CD14-positive monocyte (primary cell): Measurements from ENCODE around the gene TSHZ2. TPM values are rescaled to one million over a fixed set of nuclear protein-coding genes. Genes with fewer than 3 reads are reported as not detected.

ENCODE experiments used
- DNase-seq, 3 donors: peaks; one replicate each; pipeline ENCODE4 v3.0.0-alpha.2; 2011 to 2022
- H2AFZ ChIP-seq: 2 replicates; pipeline ENCODE4 v1.6.0; 2012; ENCODE audit warnings: mild to moderate bottlenecking, low read depth, low read length, inconsistent platforms; ENCODE audit not compliant: insufficient read depth, poor library complexity, severe bottlenecking
- H3K27ac ChIP-seq, 2 donors: 1 replicate in 1 of 2; 2 replicates in 1 of 2; pipeline ENCODE4 v1.5.1; 2012 to 2013; ENCODE audit warnings: low read length in 2 of 2, control low read depth in 1 of 2, inconsistent platforms in 1 of 2, low read depth in 1 of 2, mild to moderate bottlenecking in 1 of 2
- H3K27me3 ChIP-seq, 2 donors: one replicate each; pipeline versions ENCODE4 v1.6.0 to v1.6.1; 2011 to 2013; ENCODE audit warnings: low read length in 2 of 2; ENCODE audit not compliant: control insufficient read depth in 2 of 2, insufficient read depth in 2 of 2
- H3K36me3 ChIP-seq, 2 donors: replicated peaks in 1 of 2; 1 replicate in 1 of 2; 2 replicates in 1 of 2; pipeline versions ENCODE4 v1.5.1 to v1.6.1; 2012 to 2013; ENCODE audit warnings: low read length in 2 of 2, control low read depth in 1 of 2, inconsistent platforms in 1 of 2, mild to moderate bottlenecking in 1 of 2; ENCODE audit not compliant: insufficient read depth in 2 of 2, control insufficient read depth in 1 of 2
- H3K4me1 ChIP-seq, 2 donors: 1 replicate in 1 of 2; 2 replicates in 1 of 2; pipeline versions ENCODE4 v1.5.1 to v1.6.1; 2012 to 2013; ENCODE audit warnings: low read length in 2 of 2, control low read depth in 1 of 2, inconsistent platforms in 1 of 2, mild to moderate bottlenecking in 1 of 2, moderate library complexity in 1 of 2; ENCODE audit not compliant: insufficient read depth in 2 of 2, control insufficient read depth in 1 of 2
- H3K4me2 ChIP-seq: replicated peaks from 2 replicates; pipeline ENCODE3; 2012; ENCODE audit warnings: low read length, moderate library complexity, mild to moderate bottlenecking; ENCODE audit not compliant: poor library complexity, severe bottlenecking; ENCODE audit errors: extremely low read depth
- H3K4me3 ChIP-seq, 3 experiments: fragments of 200-600 bp in 1 of 3; sonication (generic) in 1 of 3; replicated peaks in 1 of 3; 1 replicate in 2 of 3; 2 replicates in 1 of 3; pipeline ENCODE4 v1.5.1; 2011 to 2013; ENCODE audit warnings: low read length in 3 of 3, mild to moderate bottlenecking in 3 of 3, control low read depth in 2 of 3, low read depth in 2 of 3, inconsistent platforms in 1 of 3, moderate library complexity in 1 of 3
- H3K79me2 ChIP-seq: 2 replicates; pipeline ENCODE4 v1.6.0; 2012; ENCODE audit warnings: mild to moderate bottlenecking, control low read depth, inconsistent platforms, low read length, moderate library complexity; ENCODE audit not compliant: insufficient read depth
- H3K9ac ChIP-seq: 2 replicates; pipeline ENCODE4 v1.6.0; 2017; ENCODE audit warnings: low read length, mild to moderate bottlenecking; ENCODE audit not compliant: insufficient read depth, poor library complexity, severe bottlenecking
- H3K9me3 ChIP-seq, 2 donors: replicated peaks in 1 of 2; 1 replicate in 1 of 2; 2 replicates in 1 of 2; pipeline versions ENCODE4 v1.5.1 to v1.6.1; 2012 to 2013; ENCODE audit warnings: low read length in 2 of 2, control low read depth in 1 of 2; ENCODE audit not compliant: control insufficient read depth in 1 of 2, insufficient read depth in 1 of 2
- H4K20me1 ChIP-seq: 2 replicates; pipeline ENCODE4 v1.6.0; 2012; ENCODE audit warnings: mild to moderate bottlenecking, low read length, control low read depth, moderate library complexity; ENCODE audit not compliant: insufficient read depth
- H3K27ac Mint-ChIP-seq, 7 donors: one replicate each; pipeline ENCODE4 v1.8.0; 2020; ENCODE audit warnings: mild to moderate bottlenecking in 7 of 7, mixed read lengths in 7 of 7, moderate library complexity in 6 of 7, inconsistent platforms in 2 of 7
- H3K27me3 Mint-ChIP-seq, 3 donors: one replicate each; pipeline ENCODE4 v1.8.0; 2021 to 2022; ENCODE audit warnings: low read depth in 3 of 3, mild to moderate bottlenecking in 3 of 3, mixed read lengths in 3 of 3, moderate library complexity in 3 of 3, inconsistent platforms in 1 of 3
- H3K36me3 Mint-ChIP-seq, 2 donors: one replicate each; pipeline ENCODE4 v1.8.0; 2020; ENCODE audit warnings: mixed read lengths in 2 of 2, inconsistent platforms in 1 of 2, mild to moderate bottlenecking in 1 of 2
- H3K4me1 Mint-ChIP-seq: one replicate; pipeline ENCODE4 v1.8.0; 2020; ENCODE audit warnings: mild to moderate bottlenecking, mixed read lengths
- H3K4me3 Mint-ChIP-seq, 2 donors: one replicate each; pipeline ENCODE4 v1.8.0; 2020; ENCODE audit warnings: mild to moderate bottlenecking in 2 of 2, mixed read lengths in 2 of 2, moderate library complexity in 1 of 2
- H3K9me3 Mint-ChIP-seq, 7 donors: one replicate each; pipeline ENCODE4 v1.8.0; 2020 to 2022; ENCODE audit warnings: mixed read lengths in 7 of 7, mild to moderate bottlenecking in 6 of 7, moderate library complexity in 6 of 7, inconsistent platforms in 2 of 7
- CTCF ChIP-seq: fragments of 200-600 bp; IDR thresholded peaks from one replicate; pipeline ENCODE4 v1.8.0; 2022; ENCODE audit warnings: antibody characterized with exemption, mild to moderate bottlenecking
- WGBS: methylation state at CpG from one replicate; pipeline ENCODE4 v1.1.5; 2013; ENCODE audit warnings: missing lambda C conversion rate; ENCODE audit not compliant: insufficient coverage; 5-methylcytosine and 5-hydroxymethylcytosine counted together
- intact Hi-C, 2 donors: fragments of 100-400 bp; cut with micrococcal nuclease; formaldehyde crosslinking; loops; one replicate each; pipeline versions ENCODE4 v1.15.0 to v1.15.1; 2023
- polyA plus RNA-seq, 3 donors: library from polyadenylated mRNA; depleted of rRNA in 1 of 3; unstranded in 2 of 3; stranded (reverse) in 1 of 3; fragments of 300-500 nt in 2 of 3; fragments of >200 nt in 1 of 3; fragmentation: Illumina TruSeq in 2 of 3; gene quantifications; 1 replicate in 2 of 3; 2 replicates in 1 of 3; pipeline ENCODE4 v1.2.3, GENCODE V29; 2012 to 2021

The TSHZ2 gene
- polyA plus RNA-seq, 3 donors: not detected

DNA sequence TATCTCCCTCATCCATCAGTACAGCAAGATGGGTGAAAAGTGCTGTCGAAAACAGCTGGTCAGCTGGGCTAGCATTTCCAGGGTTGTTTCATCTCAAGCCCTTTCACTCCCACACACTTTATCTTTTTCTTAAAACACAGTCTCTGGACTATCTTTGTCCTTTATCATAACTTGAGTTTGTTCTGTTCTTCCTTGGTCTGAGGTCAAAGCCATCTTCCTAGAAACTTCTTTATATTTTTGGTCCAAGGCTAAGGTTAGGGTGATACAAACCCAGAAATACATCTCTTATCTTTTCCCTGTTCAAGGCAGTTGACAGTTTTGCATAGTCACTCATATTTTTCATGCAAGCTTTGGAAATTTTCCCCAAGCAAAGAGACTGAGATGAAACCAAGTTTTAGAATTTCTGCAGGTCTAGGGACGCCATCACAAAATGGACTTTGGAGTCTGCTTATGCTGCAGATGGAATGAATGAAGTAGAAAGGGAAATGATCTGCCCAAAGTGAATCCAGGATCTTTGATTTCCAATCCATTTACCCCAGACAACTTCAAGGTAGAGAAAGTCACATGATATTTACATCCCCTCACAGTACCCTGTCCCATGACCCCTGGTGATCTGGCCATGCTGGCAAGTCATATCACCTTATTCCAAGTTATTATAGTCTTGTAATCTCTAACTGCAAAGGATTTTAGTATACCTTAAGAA is 324.4 kb downstream of the TSHZ2 start:
- no peak for DNase-seq
- H3K4me2 ChIP-seq: no peak overlapping the region
- no peak overlapping the region for H2AFZ ChIP-seq
- H3K4me3 ChIP-seq: no peak overlapping the region
- H3K36me3 ChIP-seq: no peaks in the 10 kb centered on the region
- Mint-ChIP-seq H3K27ac (no peak overlapping the region), H3K9me3 (no peaks in the 10 kb centered on the region), H3K36me3 (no peaks in the 10 kb centered on the region), H3K4me1 (no peaks in the 10 kb centered on the region), H3K27me3 (peaks cover 4 to 16% (median 8%) of the 10 kb centered on the region in 3 donors), H3K4me3 (no peak overlapping the region)
- no CpG with 5 or more reads among the region's 2 CpGs for WGBS
- intact Hi-C loops: no loop called here
- H4K20me1 ChIP-seq: no peaks in the 10 kb centered on the region
- no peaks in the 10 kb centered on the region for H3K4me1 ChIP-seq
- no peaks in the 10 kb centered on the region for H3K79me2 ChIP-seq
- H3K9ac ChIP-seq: no peak overlapping the region
- H3K9me3 ChIP-seq: no peaks in the 10 kb centered on the region
- H3K27me3 ChIP-seq: no peaks in the 10 kb centered on the region
- H3K27ac ChIP-seq: no peak overlapping the region
- TF ChIP-seq CTCF: no peak

- Mint-ChIP-seq H3K4me3 (no peak overlapping the region), H3K27me3 (peaks cover 4 to 15% (median 8%) of the 10 kb centered on the region in 3 donors), H3K9me3 (peaks cover 0 to 2% (median 0%) of the 10 kb centered on the region in 7 donors), H3K4me1 (no peaks in the 10 kb centered on the region), H3K36me3 (no peaks in the 10 kb centered on the region), H3K27ac (no peak overlapping the region)
- Histone ChIP-seq H3K4me1 (no peaks in the 10 kb centered on the region), H4K20me1 (no peaks in the 10 kb centered on the region), H3K27ac (no peak overlapping the region), H3K4me2 (no peak overlapping the region), H3K9me3 (no peaks in the 10 kb centered on the region), H3K79me2 (no peaks in the 10 kb centered on the region), H3K27me3 (no peaks in the 10 kb centered on the region), H3K4me3 (no peak overlapping the region), H2AFZ (no peak overlapping the region), H3K9ac (no peak overlapping the region), H3K36me3 (no peaks in the 10 kb centered on the region)
- TF ChIP-seq CTCF: no peak
- intact Hi-C loops: no loop called here
- WGBS: 100% methylated on average over 6 of the region's 7 CpGs
- no peak for DNase-seq
These were observed 325.0 kb downstream of the TSHZ2 start for GRCh38 chr20:53297154-53297529.
